Dendritic cell treated with granulocyte-macrophage colony-stimulating factor and Interleukin-4, amounts not matched to agents 40 ng/mL and 50 ng/mL, for 4 days (primary cell): ENCODE results near the gene CDT1.

Experiments used
- H3K27ac Mint-ChIP-seq: one replicate; pipeline ENCODE4 v1.8.0; 2022; ENCODE audit warnings: mild to moderate bottlenecking, mixed read lengths
- H3K27me3 Mint-ChIP-seq: one replicate; pipeline ENCODE4 v1.8.0; 2022; ENCODE audit warnings: mild to moderate bottlenecking, mixed read lengths
- H3K36me3 Mint-ChIP-seq: one replicate; pipeline ENCODE4 v1.8.0; 2022; ENCODE audit warnings: low read depth, mixed read lengths
- H3K4me1 Mint-ChIP-seq: one replicate; pipeline ENCODE4 v1.8.0; 2022; ENCODE audit warnings: low read depth, mixed read lengths
- H3K4me3 Mint-ChIP-seq: one replicate; pipeline ENCODE4 v1.8.0; 2022; ENCODE audit warnings: mild to moderate bottlenecking, moderate library complexity, mixed read lengths
- H3K9me3 Mint-ChIP-seq: one replicate; pipeline ENCODE4 v1.8.0; 2022; ENCODE audit warnings: mixed read lengths
- intact Hi-C: fragments of 100-400 bp; cut with micrococcal nuclease; formaldehyde crosslinking; loops from one replicate; pipeline ENCODE4 v1.15.0; 2022

CDT1 gene

GRCh38 chr16:88798772-88799455 is 4.7 kb upstream of the CDT1 start:
- peaks cover 10% of the 10 kb centered on the region for H3K27me3 Mint-ChIP-seq
- H3K4me1 Mint-ChIP-seq: peaks cover 35% of the 10 kb centered on the region
- H3K9me3 Mint-ChIP-seq: no peaks in the 10 kb centered on the region
- intact Hi-C loops: no loop called here
- H3K36me3 Mint-ChIP-seq: no peaks in the 10 kb centered on the region
- H3K27ac Mint-ChIP-seq: no peak overlapping the region
- no peak overlapping the region for H3K4me3 Mint-ChIP-seq

GRCh38 chr16:88799569-88800276 is 3.9 kb upstream of the CDT1 start:
- intact Hi-C loops: no loop called here
- Mint-ChIP-seq H3K4me3 (no peak overlapping the region), H3K36me3 (no peaks in the 10 kb centered on the region), H3K9me3 (no peaks in the 10 kb centered on the region), H3K27me3 (peaks cover 10% of the 10 kb centered on the region), H3K27ac (no peak overlapping the region), H3K4me1 (peaks cover 39% of the 10 kb centered on the region)

DNA sequence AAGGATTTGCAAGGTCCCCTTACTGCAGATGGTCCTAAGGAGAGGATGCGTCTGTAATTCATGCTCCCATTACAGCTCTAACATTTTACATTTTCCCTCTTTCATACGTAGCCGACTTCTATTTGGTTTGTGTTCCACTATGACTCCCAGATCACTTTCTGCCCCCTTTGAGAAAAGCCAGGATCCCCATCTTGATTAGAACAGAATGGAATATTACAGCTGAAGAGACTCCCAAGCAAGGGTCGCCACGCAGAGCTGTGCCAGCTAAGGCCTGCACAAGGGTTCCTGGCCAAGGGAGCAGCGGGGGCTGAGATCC is 3.4 kb upstream of the CDT1 start:
- peaks cover 10% of the 10 kb centered on the region for H3K27me3 Mint-ChIP-seq
- peaks cover 39% of the 10 kb centered on the region for H3K4me1 Mint-ChIP-seq

GRCh38 chr16:88804173-88804551 is 573 bp downstream of the CDT1 start:
- intact Hi-C loops: no loop called here
- Mint-ChIP-seq H3K27me3 (peaks cover 10% of the 10 kb centered on the region), H3K36me3 (peaks cover 20% of the 10 kb centered on the region), H3K4me3 (peak overlapping the region; percentile 60), H3K27ac (no peak overlapping the region), H3K4me1 (peaks cover 47% of the 10 kb centered on the region), H3K9me3 (no peaks in the 10 kb centered on the region)

More for the DNA sequence above, 3.4 kb upstream of the CDT1 start:
- Mint-ChIP-seq H3K27ac (peak overlapping the region; percentile 22), H3K36me3 (no peaks in the 10 kb centered on the region), H3K9me3 (no peaks in the 10 kb centered on the region), H3K4me3 (no peak overlapping the region)
- intact Hi-C loops: no loop called here

DNA sequence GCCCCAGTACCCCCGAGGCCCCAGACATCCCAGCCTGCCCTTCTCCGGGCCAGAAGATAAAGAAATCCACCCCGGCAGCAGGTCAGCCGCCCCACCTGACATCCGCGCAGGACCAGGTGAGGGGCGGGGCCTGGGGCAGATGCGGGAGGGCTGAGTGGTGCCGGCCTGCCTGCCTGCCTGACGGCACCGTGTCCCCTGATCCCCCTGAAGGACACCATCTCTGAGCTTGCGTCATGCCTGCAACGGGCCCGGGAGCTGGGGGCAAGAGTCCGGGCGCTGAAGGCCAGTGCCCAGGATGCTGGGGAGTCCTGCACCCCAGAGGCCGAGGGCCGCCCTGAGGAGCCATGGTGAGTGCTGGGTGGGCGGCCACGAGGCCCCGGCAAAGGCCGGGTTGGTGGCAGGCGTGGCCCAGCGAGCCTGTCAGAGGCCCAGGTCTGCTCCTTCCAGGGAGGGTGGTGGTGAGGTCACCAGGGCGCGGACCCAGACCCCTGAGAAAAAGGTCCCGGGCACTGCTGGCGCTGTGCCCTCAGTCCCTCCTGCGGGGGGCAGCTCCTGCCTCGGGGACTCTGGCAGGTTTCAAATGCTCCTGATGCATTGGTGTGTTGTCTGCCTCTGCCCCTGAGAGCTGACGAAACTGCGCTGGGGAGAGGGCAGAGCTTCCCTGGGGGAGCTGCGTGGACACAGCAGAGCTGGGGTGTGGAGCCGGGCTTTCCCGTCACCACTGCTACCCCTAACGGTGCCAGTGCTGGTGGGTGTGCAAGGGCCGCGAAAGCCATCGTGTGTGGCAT is 1.2 kb downstream of the CDT1 start:
- peaks cover 26% of the 10 kb centered on the region for H3K36me3 Mint-ChIP-seq
- no peak overlapping the region for H3K27ac Mint-ChIP-seq
- H3K27me3 Mint-ChIP-seq: peaks cover 10% of the 10 kb centered on the region
- intact Hi-C loops: no loop called here
- peak overlapping the region; percentile 60 for H3K4me3 Mint-ChIP-seq
- H3K4me1 Mint-ChIP-seq: peaks cover 50% of the 10 kb centered on the region
- H3K9me3 Mint-ChIP-seq: no peaks in the 10 kb centered on the region

DNA sequence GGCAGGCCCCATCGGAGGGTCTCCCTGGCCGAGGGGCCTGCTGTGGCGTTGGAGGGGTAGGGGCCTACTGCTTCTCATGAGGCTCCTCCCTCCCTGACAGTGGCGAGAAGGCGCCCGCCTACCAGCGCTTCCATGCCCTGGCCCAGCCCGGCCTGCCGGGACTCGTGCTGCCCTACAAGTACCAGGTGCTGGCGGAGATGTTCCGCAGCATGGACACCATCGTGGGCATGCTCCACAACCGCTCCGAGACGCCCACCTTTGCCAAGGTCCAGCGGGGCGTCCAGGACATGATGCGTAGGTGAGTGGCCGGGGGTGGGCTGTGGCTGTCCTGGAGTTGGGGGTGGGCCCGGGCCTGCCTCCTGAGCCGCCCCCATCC is 1.7 kb downstream of the CDT1 start:
- Mint-ChIP-seq H3K4me3 (no peak overlapping the region), H3K4me1 (peaks cover 50% of the 10 kb centered on the region), H3K9me3 (no peaks in the 10 kb centered on the region), H3K27ac (no peak overlapping the region), H3K36me3 (peaks cover 32% of the 10 kb centered on the region), H3K27me3 (peaks cover 6% of the 10 kb centered on the region)
- intact Hi-C loops: no loop called here

DNA sequence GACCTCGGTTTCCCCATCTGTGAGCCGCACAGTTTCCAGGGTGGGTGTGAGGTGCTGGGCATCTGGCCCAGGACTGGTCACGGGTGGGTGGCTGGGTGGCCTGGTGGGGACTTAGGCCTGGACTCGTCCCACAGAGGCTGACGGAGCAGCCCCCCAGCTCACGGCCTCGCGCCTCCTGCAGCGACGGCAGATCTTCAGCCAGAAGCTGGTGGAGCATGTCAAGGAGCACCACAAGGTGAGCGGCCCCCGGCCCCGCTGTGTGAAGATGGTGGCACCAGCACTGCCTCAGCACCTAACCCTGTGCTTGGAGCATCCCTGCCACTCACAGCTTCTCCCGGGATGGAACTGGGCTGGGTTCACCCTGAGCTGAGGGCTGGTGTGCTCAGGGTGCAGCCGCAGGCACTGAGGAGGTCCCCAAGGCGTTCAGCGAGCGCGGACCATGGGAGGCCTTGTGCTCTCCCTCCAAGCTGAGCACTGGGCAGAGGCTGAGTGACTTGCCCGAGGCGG is 2.4 kb downstream of the CDT1 start:
- Mint-ChIP-seq H3K4me1 (peaks cover 50% of the 10 kb centered on the region), H3K4me3 (no peak overlapping the region), H3K36me3 (peaks cover 38% of the 10 kb centered on the region), H3K27me3 (peaks cover under 1% of the 10 kb centered on the region), H3K9me3 (no peaks in the 10 kb centered on the region), H3K27ac (no peak overlapping the region)
- intact Hi-C loops: no loop called here

DNA sequence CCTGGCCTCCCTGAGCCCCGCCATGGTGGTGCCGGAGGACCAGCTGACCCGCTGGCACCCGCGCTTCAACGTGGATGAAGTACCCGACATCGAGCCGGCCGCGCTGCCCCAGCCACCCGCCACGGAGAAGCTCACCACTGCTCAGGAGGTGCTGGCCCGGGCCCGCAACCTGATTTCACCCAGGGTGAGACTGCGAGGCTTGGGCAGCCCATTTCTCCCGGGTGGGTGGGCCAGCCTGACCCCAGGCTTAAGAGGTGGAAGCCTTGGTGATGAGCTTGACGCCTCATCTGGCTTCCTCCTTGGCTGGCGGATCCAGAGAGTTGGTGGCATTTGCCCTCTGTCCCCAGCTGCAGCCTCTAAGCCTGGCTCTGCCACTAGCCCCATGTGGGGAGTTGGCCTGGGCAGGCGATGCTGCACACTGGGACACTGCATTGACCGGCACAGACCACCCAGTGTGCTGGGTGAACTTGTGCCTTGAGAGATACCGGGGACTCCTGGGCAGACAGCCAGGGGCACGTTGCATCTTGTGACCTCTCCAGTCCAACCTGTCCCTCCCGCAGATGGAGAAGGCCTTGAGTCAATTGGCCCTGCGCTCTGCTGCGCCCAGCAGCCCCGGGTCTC is 3.0 kb downstream of the CDT1 start:
- Mint-ChIP-seq H3K36me3 (peaks cover 45% of the 10 kb centered on the region), H3K27me3 (no peaks in the 10 kb centered on the region), H3K4me3 (no peak overlapping the region), H3K4me1 (peaks cover 49% of the 10 kb centered on the region), H3K27ac (no peak overlapping the region), H3K9me3 (no peaks in the 10 kb centered on the region)
- intact Hi-C loops: no loop called here

DNA sequence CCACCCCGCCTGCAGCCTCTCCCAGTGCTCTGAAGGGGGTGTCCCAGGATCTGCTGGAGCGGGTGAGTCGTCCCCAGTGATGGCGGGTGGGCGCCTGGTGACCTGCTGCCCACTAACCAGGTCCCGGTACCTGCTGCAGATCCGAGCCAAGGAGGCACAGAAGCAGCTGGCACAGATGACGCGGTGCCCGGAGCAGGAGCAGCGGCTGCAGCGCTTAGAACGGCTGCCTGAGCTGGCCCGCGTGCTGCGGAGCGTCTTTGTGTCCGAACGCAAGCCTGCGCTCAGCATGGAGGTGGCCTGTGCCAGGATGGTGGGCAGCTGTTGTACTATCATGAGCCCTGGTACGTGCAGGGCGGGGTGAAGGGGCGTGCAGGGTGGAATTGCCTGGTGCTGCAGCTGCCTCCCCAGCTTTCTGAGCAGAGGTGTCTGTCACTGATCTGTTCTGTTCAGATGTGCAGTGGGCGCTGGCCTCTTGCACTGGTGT is 3.6 kb downstream of the CDT1 start:
- intact Hi-C loops: no loop called here
- H3K9me3 Mint-ChIP-seq: no peaks in the 10 kb centered on the region
- no peaks in the 10 kb centered on the region for H3K27me3 Mint-ChIP-seq
- H3K4me3 Mint-ChIP-seq: no peak overlapping the region
- peak overlapping the region; percentile 38 for H3K27ac Mint-ChIP-seq
- peaks cover 49% of the 10 kb centered on the region for H3K36me3 Mint-ChIP-seq
- peaks cover 54% of the 10 kb centered on the region for H3K4me1 Mint-ChIP-seq

GRCh38 chr16:88807626-88808453 is 4.3 kb downstream of the CDT1 start:
- Mint-ChIP-seq H3K4me3 (no peak overlapping the region), H3K4me1 (peaks cover 55% of the 10 kb centered on the region), H3K27me3 (no peaks in the 10 kb centered on the region), H3K36me3 (peaks cover 49% of the 10 kb centered on the region), H3K27ac (peak overlapping the region; percentile 38), H3K9me3 (no peaks in the 10 kb centered on the region)
- intact Hi-C loops: no loop called here

GRCh38 chr16:88809068-88809675 is 5.6 kb downstream of the CDT1 start:
- Mint-ChIP-seq H3K27me3 (no peaks in the 10 kb centered on the region), H3K27ac (no peak overlapping the region), H3K9me3 (no peaks in the 10 kb centered on the region), H3K4me3 (peak overlapping the region; percentile 7), H3K36me3 (peaks cover 49% of the 10 kb centered on the region), H3K4me1 (peaks cover 53% of the 10 kb centered on the region)
- intact Hi-C loops: no loop called here

GRCh38 chr16:88809676-88810165 is 6.1 kb downstream of the CDT1 start:
- peak overlapping the region; percentile 88 for H3K27ac Mint-ChIP-seq
- peaks cover 47% of the 10 kb centered on the region for H3K4me1 Mint-ChIP-seq
- intact Hi-C loops: loop anchor here (5.0 kb wide), 3 partner anchors 128 to 408 kb away; partner anchors contain the start of gene ZNF778
- peak overlapping the region; percentile 80 for H3K4me3 Mint-ChIP-seq
- H3K36me3 Mint-ChIP-seq: peaks cover 49% of the 10 kb centered on the region
- H3K27me3 Mint-ChIP-seq: no peaks in the 10 kb centered on the region
- H3K9me3 Mint-ChIP-seq: no peaks in the 10 kb centered on the region
